Left ventricle myocardium superior (tissue), 1 donor: ENCODE measurements around the gene MSRB1. TPM values are rescaled to one million over a fixed set of nuclear protein-coding genes. Genes with fewer than 3 reads are reported as not detected.
"Not testable (repeated sequence)": the region's sequence is repeated elsewhere in the genome, so short reads cannot be mapped to it uniquely, and the experiment has no call there.

ENCODE experiments used
- ATAC-seq: fragments of 200-7000 bp; cut with Tn5 transposase; one replicate; pipeline ENCODE4 v1.9.1; 2020; ENCODE audit warnings: mild to moderate bottlenecking, moderate library complexity
- DNase-seq: peaks from one replicate; pipeline ENCODE4 v3.0.0-alpha.2; 2020
- intact Hi-C: fragments of 100-400 bp; cut with micrococcal nuclease; formaldehyde crosslinking; loops from one replicate; pipeline ENCODE4 v1.11.0; 2022
- total RNA-seq: library from RNA; stranded (reverse); fragmentation: NEBNext Ultra II Directional; extraction: Animal tissue kit (Norgen Biotek cat#: 25700); gene quantifications from one replicate; pipeline ENCODE4 v1.2.1, GENCODE V29; 2021
- donor health status: DM: no; HTN: yes; CAD: no; lungs with severe emphysema.

The MSRB1 gene
- total RNA-seq, 1 donor from 2014 or later = 25.9 TPM

GRCh38 chr16:1924095-1924494 lies 18.9 kb downstream of the MSRB1 start:
- ATAC-seq = no peak
- no peak for DNase-seq
- intact Hi-C loops = no loop called here

GRCh38 chr16:1923299-1924034 lies 19.5 kb downstream of the MSRB1 start:
- ATAC-seq = peak; percentile 48
- DNase-seq = no peak
- intact Hi-C loops = no loop called here

- intact Hi-C loops = no loop called here
- DNase-seq (no peak), ATAC-seq (no peak)
These were observed 20.6 kb downstream of the MSRB1 start for GRCh38 chr16:1922357-1922756.

- peak; percentile 32 for ATAC-seq
- intact Hi-C loops = no loop called here
- no peak for DNase-seq
These were observed 22.2 kb downstream of the MSRB1 start for GRCh38 chr16:1920727-1921171.

GRCh38 chr16:1920122-1920521 lies 22.9 kb downstream of the MSRB1 start:
- intact Hi-C loops, ATAC-seq, DNase-seq: not testable (repeated sequence)

GRCh38 chr16:1919327-1919998 lies 23.5 kb downstream of the MSRB1 start:
- DNase-seq (no peak), ATAC-seq (no peak)
- intact Hi-C loops = no loop called here

GRCh38 chr16:1918351-1919326 lies 24.4 kb downstream of the MSRB1 start, which contains the start of gene HS3ST6:
Gene HS3ST6, minus strand, starts transcription at chr16:1918415. Its CDS starts 92 bp downstream, at chr16:1918323.
- ATAC-seq (no peak), DNase-seq (no peak)
- intact Hi-C loops = no loop called here

- intact Hi-C loops = no loop called here
- ATAC-seq (no peak), DNase-seq (no peak)
These were observed 25.2 kb downstream of the MSRB1 start for GRCh38 chr16:1917665-1918350.

GRCh38 chr16:1917056-1917664 lies 25.8 kb downstream of the MSRB1 start:
- intact Hi-C loops = no loop called here
- no peak for DNase-seq
- ATAC-seq = no peak

- DNase-seq = no peak
- intact Hi-C loops = no loop called here
- ATAC-seq = no peak
These were observed 26.4 kb downstream of the MSRB1 start for GRCh38 chr16:1916640-1916990.

GRCh38 chr16:1915732-1916639 lies 27.0 kb downstream of the MSRB1 start:
- intact Hi-C loops = no loop called here
- DNase-seq = no peak
- no peak for ATAC-seq

GRCh38 chr16:1914988-1915387 lies 28.0 kb downstream of the MSRB1 start:
- ATAC-seq = no peak
- no peak for DNase-seq
- intact Hi-C loops = no loop called here

GRCh38 chr16:1914084-1914608 lies 28.9 kb downstream of the MSRB1 start:
- ATAC-seq = no peak
- intact Hi-C loops = no loop called here
- no peak for DNase-seq

- DNase-seq = no peak
These were observed 29.5 kb downstream of the MSRB1 start for GRCh38 chr16:1913327-1914083.

GRCh38 chr16:1912215-1912543 lies 30.8 kb downstream of the MSRB1 start:
- DNase-seq (no peak), ATAC-seq (no peak)
- intact Hi-C loops = no loop called here

More at GRCh38 chr16:1913327-1914083, 29.5 kb downstream of the MSRB1 start:
- intact Hi-C loops = no loop called here
- ATAC-seq = peak; percentile 19

- intact Hi-C loops = no loop called here
- ATAC-seq (no peak), DNase-seq (no peak)
These were observed 31.4 kb downstream of the MSRB1 start for GRCh38 chr16:1911467-1912214.
